AG08395 (cell line): ENCODE results near the gene RUNX1.

Source experiments
- DNase-seq: peaks from one replicate; pipeline ENCODE4 v3.0.0; 2012; ENCODE audit warnings: mixed read lengths, low spot score

Gene RUNX1

GRCh38 chr21:34782506-34783360, 266.4 kb downstream of the RUNX1 start:
- no peak for DNase-seq

- no peak for DNase-seq
Observed at GRCh38 chr21:34781526-34781925, 267.6 kb downstream of the RUNX1 start.

- DNase-seq, result no peak
Observed at GRCh38 chr21:34779860-34780259, 269.2 kb downstream of the RUNX1 start.

- DNase-seq, result no peak
Observed at GRCh38 chr21:34775793-34776192, 273.3 kb downstream of the RUNX1 start.

- no peak for DNase-seq
Observed at GRCh38 chr21:34774750-34775149, 274.4 kb downstream of the RUNX1 start.

- DNase-seq, result no peak
Observed at GRCh38 chr21:34771512-34772028, 277.5 kb downstream of the RUNX1 start.

- no peak for DNase-seq
Observed at GRCh38 chr21:34770576-34770975, 278.5 kb downstream of the RUNX1 start.

- DNase-seq, result no peak
Observed at GRCh38 chr21:34768326-34768725, 280.8 kb downstream of the RUNX1 start.

- DNase-seq, result no peak
Observed at GRCh38 chr21:34766862-34767261, 282.2 kb downstream of the RUNX1 start.

GRCh38 chr21:34765619-34766018, 283.5 kb downstream of the RUNX1 start:
- no peak for DNase-seq

GRCh38 chr21:34764715-34765284, 284.3 kb downstream of the RUNX1 start:
- no peak for DNase-seq

- peak; percentile 62 for DNase-seq
Observed at GRCh38 chr21:34762786-34763185, 286.3 kb downstream of the RUNX1 start.

- no peak for DNase-seq
Observed at GRCh38 chr21:34761758-34762330, 287.3 kb downstream of the RUNX1 start.

GRCh38 chr21:34754690-34755647, 294.1 kb downstream of the RUNX1 start:
- DNase-seq, result no peak

- DNase-seq, result no peak
Observed at GRCh38 chr21:34748862-34749261, 300.2 kb downstream of the RUNX1 start.

GRCh38 chr21:34745557-34746255, 303.4 kb downstream of the RUNX1 start:
- peak; percentile 89 for DNase-seq

GRCh38 chr21:34744801-34745200, 304.3 kb downstream of the RUNX1 start:
- DNase-seq, result no peak

- DNase-seq, result peak; percentile 82
Observed at GRCh38 chr21:34743831-34744230, 305.3 kb downstream of the RUNX1 start.

- no peak for DNase-seq
Observed at GRCh38 chr21:34743285-34743684, 305.8 kb downstream of the RUNX1 start.

GRCh38 chr21:34740198-34740597, 308.9 kb downstream of the RUNX1 start:
- DNase-seq, result no peak
